ENCODE results near the gene NIT1. TPM values are rescaled to one million over a fixed set of nuclear protein-coding genes. Genes with fewer than 3 reads are reported as not detected.

The NIT1 gene
- total RNA-seq, 1 experiment from 2014 or later: 65.9 TPM

GRCh38 chr1:161082996-161083747, 34.7 kb upstream of the NIT1 start (continued):
- TF ChIP-seq YY1 (IDR thresholded peaks at IDR 0.05; ENCODE audit: extremely low read depth, insufficient replicate concordance, low read depth, low read length) (peak; percentile 73), ATF3 (IDR thresholded peaks at IDR 0.05) (no peak), ZBTB33 (IDR thresholded peaks at IDR 0.05; ENCODE audit: extremely low read depth, insufficient replicate concordance, low read length) (peak; percentile 88)

- H3K9me3 ChIP-seq (ENCODE audit: control insufficient read depth in 1 of 2, insufficient read depth in 1 of 2, low read depth in 1 of 2, low read length in 2 of 2): no peaks in the 10 kb centered on the region
- peaks cover 38 to 86% of the 10 kb centered on the region in 2 experiments for H3K4me1 ChIP-seq (ENCODE audit: control insufficient read depth in 1 of 2, insufficient read depth in 2 of 2, low read length in 2 of 2)
- ATAC-seq: peak; percentile 12
- TSS peak; percentile 70 for BruUV-seq (replicated peaks)
- no peaks in the 10 kb centered on the region for H3K36me3 ChIP-seq (ENCODE audit: control insufficient read depth in 1 of 2, insufficient read depth in 2 of 2, low read length in 2 of 2)
- RAD21 ChIA-PET (ENCODE audit: low non-redundant PET in 1 of 2, low total read pairs in 2 of 2, uncharacterized antibody in 2 of 2, unreplicated experiment in 2 of 2): interaction anchor here in 1 of 2 experiments (0.5 kb wide), 1 partner anchor 94 kb away, joined by 3 read pairs; no protein-coding TSS in a partner anchor
- H3K79me2 ChIP-seq (ENCODE audit: insufficient read depth, low read length): no peaks in the 10 kb centered on the region
- H3K27ac ChIP-seq (ENCODE audit: low read depth, low read length): peak overlapping the region; percentile 46
- POLR2A ChIA-PET: interaction anchor here (0.8 to 1.4 kb wide), 3 partner anchors 9 to 45 kb away, joined by 3 to 4 read pairs (median 4); partner anchors contain the start of genes TSTD1 and USF1
- intact Hi-C loops (cut with micrococcal nuclease): loop anchor here (1.0 kb wide), 1 partner anchor 31 kb away; no protein-coding TSS in a partner anchor
- DNase-seq (ENCODE audit: low read depth, low spot score): no peak
- H3K9ac ChIP-seq (ENCODE audit: low read length): peak overlapping the region; percentile 46
- CTCF ChIA-PET: interaction anchor here (0.9 to 2.4 kb wide), 6 partner anchors 11 to 86 kb away, joined by 3 to 9 read pairs (median 4); partner anchors contain the start of gene KLHDC9
- H2AFZ ChIP-seq (ENCODE audit: low read depth, low read length, poor library complexity, severe bottlenecking): no peak overlapping the region
- H3K4me2 ChIP-seq (ENCODE audit: low read length): peak overlapping the region; percentile 73
- no peaks in the 10 kb centered on the region for H4K20me1 ChIP-seq (ENCODE audit: insufficient read depth)
- peak overlapping the region in 1 of 2 experiments; percentile 40; a peak in 3 of 4 replicates for H3K4me3 ChIP-seq (replicated peaks in 1 of 2; ENCODE audit: low read depth in 1 of 2, low read length in 2 of 2)
- H3K9me2 ChIP-seq (ENCODE audit: insufficient read depth): no peaks in the 10 kb centered on the region
- TF ChIP-seq RAD21 (IDR thresholded peaks at IDR 0.05; ENCODE audit: low read depth) (no peak), ZNF274 (IDR thresholded peaks at IDR 0.05; ENCODE audit: low read depth, low read length) (no peak), SIN3A (IDR thresholded peaks at IDR 0.05; ENCODE audit: low read depth) (no peak), ATF3 (IDR thresholded peaks at IDR 0.05) (no peak), REST (IDR thresholded peaks at IDR 0.05; ENCODE audit: low read depth) (no peak), EGR1 (IDR thresholded peaks at IDR 0.05; ENCODE audit: low read depth) (no peak), ZBTB33 (IDR thresholded peaks at IDR 0.05; ENCODE audit: extremely low read depth, insufficient replicate concordance, low read length) (no peak), MAX (IDR thresholded peaks at IDR 0.05) (no peak), ELF1 (IDR thresholded peaks at IDR 0.05; ENCODE audit: borderline replicate concordance, low read depth) (no peak)
- H3K27me3 ChIP-seq (ENCODE audit: insufficient read depth, low read length): no peaks in the 10 kb centered on the region
These were observed 33.9 kb upstream of the NIT1 start for GRCh38 chr1:161083748-161084596.

Measured in HCT116 (cell line).